ENCODE results near the gene HLA-E. TPM values are rescaled to one million over a fixed set of nuclear protein-coding genes. Genes with fewer than 3 reads are reported as not detected.

HLA-E gene
- total RNA-seq, 1 experiment from 2014 or later: 149 TPM

- DNase-seq (ENCODE audit: low read depth): peak; percentile 73
These were observed 52.5 kb downstream of the HLA-E start for GRCh38 chr6:30541515-30542403.

- no peak for DNase-seq (ENCODE audit: low read depth)
These were observed 53.1 kb downstream of the HLA-E start for GRCh38 chr6:30542404-30542725.

- DNase-seq (ENCODE audit: low read depth): peak; percentile 50
These were observed 53.6 kb downstream of the HLA-E start for GRCh38 chr6:30542915-30543314.

Other genes starting within 250 kb of the HLA-E start
- gene TRIM39, start 162.6 kb upstream of the HLA-E start, total RNA-seq (2014; rRNA removed): 10.8 and 13.1 TPM in 2 replicates
- gene RPP21, start 144.4 kb upstream of the HLA-E start, total RNA-seq (2014; rRNA removed): 45.2 and 53.9 TPM in 2 replicates
- gene GNL1, start 67.0 kb downstream of the HLA-E start, total RNA-seq (2014; rRNA removed): 51.1 TPM in 2 replicates
- 9.6 and 13.7 TPM in 2 replicates for gene PRR3, start 67.8 kb downstream of the HLA-E start, total RNA-seq (2014; rRNA removed)
- 46.6 and 69.5 TPM in 2 replicates for gene ABCF1, start 81.9 kb downstream of the HLA-E start, total RNA-seq (2014; rRNA removed)
- 37.9 and 43.9 TPM in 2 replicates for gene PPP1R10, start 127.7 kb downstream of the HLA-E start, total RNA-seq (2014; rRNA removed)
- gene MRPS18B, start 128.3 kb downstream of the HLA-E start, total RNA-seq (2014; rRNA removed): 56.5 and 67.9 TPM in 2 replicates
- gene ATAT1, start 137.4 kb downstream of the HLA-E start, total RNA-seq (2014; rRNA removed): 6.0 and 6.5 TPM in 2 replicates
- gene C6orf136, start 157.6 kb downstream of the HLA-E start, total RNA-seq (2014; rRNA removed): 3.2 and 7.2 TPM in 2 replicates
- gene DHX16, start 183.5 kb downstream of the HLA-E start, total RNA-seq (2014; rRNA removed): 36.1 and 40.0 TPM in 2 replicates
- 94.5 and 105 TPM in 2 replicates for gene PPP1R18, start 197.1 kb downstream of the HLA-E start, total RNA-seq (2014; rRNA removed)
- 19.9 and 27.6 TPM in 2 replicates for gene NRM, start 201.5 kb downstream of the HLA-E start, total RNA-seq (2014; rRNA removed)
- gene MDC1, start 227.8 kb downstream of the HLA-E start, total RNA-seq (2014; rRNA removed): 12.4 and 16.3 TPM in 2 replicates
- gene TUBB, start 230.8 kb downstream of the HLA-E start, total RNA-seq (2014; rRNA removed): 1,379 and 1,474 TPM in 2 replicates